Forelimb muscle (tissue), 1 donor: ENCODE data around the gene XKR8. TPM values are rescaled to one million over a fixed set of nuclear protein-coding genes. Genes with fewer than 3 reads are reported as not detected.

Source experiments
- DNase-seq: peaks from one replicate; pipeline ENCODE4 v3.0.0-alpha.2; 2013; ENCODE audit warnings: low read depth
- polyA plus RNA-seq: library from polyadenylated mRNA; unstranded; fragments of 120-200 nt; gene quantifications from one replicate; pipeline ENCODE4 v1.2.1, GENCODE V29; 2013; ENCODE audit not compliant: insufficient read length

The XKR8 gene
- polyA plus RNA-seq, 1 donor = 7.8 TPM

GRCh38 chr1:27956761-27957160, 3.0 kb upstream of the XKR8 start:
- no peak for DNase-seq

- no peak for DNase-seq
Measured at GRCh38 chr1:27957655-27958054, 2.1 kb upstream of the XKR8 start.

GRCh38 chr1:27958513-27958912, 1.3 kb upstream of the XKR8 start:
- no peak for DNase-seq

GRCh38 chr1:27960762-27961645, 1.2 kb downstream of the XKR8 start:
- DNase-seq = no peak

GRCh38 chr1:27961646-27962221, 2.0 kb downstream of the XKR8 start:
- no peak for DNase-seq

GRCh38 chr1:27963393-27963792, 3.6 kb downstream of the XKR8 start:
- DNase-seq = no peak

GRCh38 chr1:27966402-27967105, 6.8 kb downstream of the XKR8 start:
- DNase-seq = no peak

GRCh38 chr1:27967106-27967883, 7.5 kb downstream of the XKR8 start:
- DNase-seq = no peak

GRCh38 chr1:27967884-27968466, 8.2 kb downstream of the XKR8 start:
- no peak for DNase-seq

GRCh38 chr1:27968692-27969091, 8.9 kb downstream of the XKR8 start:
- DNase-seq = no peak

GRCh38 chr1:27970401-27970800, 10.6 kb downstream of the XKR8 start:
- DNase-seq = no peak

GRCh38 chr1:27971674-27972073, 11.9 kb downstream of the XKR8 start:
- no peak for DNase-seq

- DNase-seq = no peak
Measured at GRCh38 chr1:27972141-27972540, 12.4 kb downstream of the XKR8 start.

GRCh38 chr1:27973771-27974416, 14.1 kb downstream of the XKR8 start:
- DNase-seq = no peak

- DNase-seq = no peak
Measured at GRCh38 chr1:27974417-27974781, 14.6 kb downstream of the XKR8 start.

- no peak for DNase-seq
Measured at GRCh38 chr1:27979151-27979858, 19.5 kb downstream of the XKR8 start.

GRCh38 chr1:27979859-27980201, 20.1 kb downstream of the XKR8 start:
- no peak for DNase-seq

GRCh38 chr1:27980216-27980845, 20.6 kb downstream of the XKR8 start:
- DNase-seq = no peak

- no peak for DNase-seq
Measured at GRCh38 chr1:27981145-27981544, 21.4 kb downstream of the XKR8 start.

- no peak for DNase-seq
Measured at GRCh38 chr1:27990920-27991537, 31.3 kb downstream of the XKR8 start.
